Endodermal cell (in vitro differentiated cells): ENCODE measurements around the gene RNLS. TPM values are rescaled to one million over a fixed set of nuclear protein-coding genes. Genes with fewer than 3 reads are reported as not detected.

Experiments used
- DNase-seq: peaks from one replicate; pipeline ENCODE4 v3.0.0-alpha.2; 2017
- H3K27ac ChIP-seq: 2 replicates; pipeline ENCODE4 v1.5.1; 2013; ENCODE audit warnings: mild to moderate bottlenecking, low read depth, low read length, moderate library complexity
- H3K27me3 ChIP-seq: 2 replicates; pipeline ENCODE4 v1.6.1; 2013; ENCODE audit warnings: mild to moderate bottlenecking, low read length, moderate library complexity; ENCODE audit not compliant: insufficient read depth, control insufficient read depth, poor library complexity, severe bottlenecking
- H3K36me3 ChIP-seq: 2 replicates; pipeline ENCODE4 v1.7.0; 2013; ENCODE audit warnings: mild to moderate bottlenecking, low read length, moderate library complexity; ENCODE audit not compliant: control insufficient read depth, insufficient read depth
- H3K4me1 ChIP-seq: one replicate; pipeline ENCODE4 v1.7.0; 2013; ENCODE audit warnings: low read length; ENCODE audit not compliant: control insufficient read depth, insufficient read depth
- H3K4me3 ChIP-seq: 2 replicates; pipeline ENCODE4 v1.5.1; 2013; ENCODE audit warnings: mild to moderate bottlenecking, low read length, moderate library complexity
- H3K9ac ChIP-seq: 2 replicates; pipeline ENCODE4 v1.6.1; 2013; ENCODE audit warnings: mild to moderate bottlenecking, low read length, moderate library complexity; ENCODE audit not compliant: poor library complexity, severe bottlenecking; ENCODE audit errors: extremely low read depth
- H3K9me3 ChIP-seq: 2 replicates; pipeline ENCODE4 v1.6.1; 2013; ENCODE audit warnings: mild to moderate bottlenecking, low read length, moderate library complexity; ENCODE audit not compliant: control insufficient read depth
- H3K27ac Mint-ChIP-seq: 2 replicates; pipeline ENCODE4 v1.8.0; 2020; ENCODE audit warnings: mixed read lengths
- H3K27me3 Mint-ChIP-seq: 2 replicates; pipeline ENCODE4 v1.8.0; 2021; ENCODE audit warnings: mild to moderate bottlenecking, mixed read lengths; ENCODE audit not compliant: insufficient read depth
- H3K36me3 Mint-ChIP-seq: 2 replicates; pipeline ENCODE4 v1.8.0; 2020; ENCODE audit warnings: low read depth, mixed read lengths
- H3K4me1 Mint-ChIP-seq: 2 replicates; pipeline ENCODE4 v1.8.0; 2020; ENCODE audit warnings: mixed read lengths
- H3K4me3 Mint-ChIP-seq: 2 replicates; pipeline ENCODE4 v1.8.0; 2020; ENCODE audit warnings: mild to moderate bottlenecking, moderate library complexity, mixed read lengths
- H3K9me3 Mint-ChIP-seq: 2 replicates; pipeline ENCODE4 v1.8.0; 2020; ENCODE audit warnings: mild to moderate bottlenecking, mixed read lengths
- CTCF ChIP-seq: fragments of 200-600 bp; sonication (generic); conservative IDR thresholded peaks from 2 replicates; pipeline ENCODE4 v1.5.0; 2021; ENCODE audit warnings: antibody characterized with exemption, mild to moderate bottlenecking
- WGBS, 2 experiments: methylation state at CpG; one replicate each; pipeline versions ENCODE4 v1.1.5 to v1.1.7; 2013; ENCODE audit warnings: missing lambda C conversion rate in 2 of 2, mixed read lengths in 1 of 2; ENCODE audit not compliant: insufficient coverage in 1 of 2, insufficient read length in 1 of 2; 5-methylcytosine and 5-hydroxymethylcytosine counted together
- total RNA-seq, 2 donors: library from RNA; stranded (reverse); fragmentation: NEBNext Ultra II Directional in 1 of 2; extraction: Animal tissue kit (Norgen Biotek cat#: 25700) in 1 of 2; gene quantifications; 2 replicates in 1 of 2; 3 replicates in 1 of 2; pipeline ENCODE4 v1.2.1, GENCODE V29; 2021

Gene RNLS
- total RNA-seq, 2 donors from 2014 or later = 10.1 to 12.3 TPM

DNA sequence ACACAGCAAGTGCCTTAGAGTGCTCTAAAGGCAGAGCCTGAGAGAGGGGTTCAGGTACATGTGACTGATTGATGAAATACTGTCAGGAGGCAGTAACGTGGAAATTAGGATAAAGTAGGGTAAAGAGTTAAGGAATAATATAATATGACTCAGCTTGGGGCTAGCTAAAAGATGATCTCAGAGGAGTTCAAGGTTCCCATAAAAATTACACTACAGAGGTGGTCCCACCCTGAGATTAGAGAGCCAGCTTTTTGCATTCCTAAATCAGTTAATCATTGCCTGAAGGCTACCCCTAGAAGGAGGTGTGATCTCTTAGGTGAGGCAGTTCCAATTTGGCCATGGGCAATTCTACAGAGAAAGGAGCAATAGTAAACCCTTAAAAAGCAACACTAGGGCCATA is 9.3 kb upstream of the RNLS start:
- Histone ChIP-seq H3K27me3 (peaks cover 8% of the 10 kb centered on the region), H3K9ac (no peak overlapping the region), H3K36me3 (no peaks in the 10 kb centered on the region), H3K4me1 (no peaks in the 10 kb centered on the region), H3K4me3 (no peak overlapping the region), H3K9me3 (no peaks in the 10 kb centered on the region), H3K27ac (no peak overlapping the region)
- H3K27me3 Mint-ChIP-seq = peaks cover 37% of the 10 kb centered on the region
- H3K36me3 Mint-ChIP-seq = no peaks in the 10 kb centered on the region
- H3K27ac Mint-ChIP-seq = no peak overlapping the region
- peaks cover 6% of the 10 kb centered on the region for H3K4me1 Mint-ChIP-seq
- WGBS, 2 experiments = 100% methylated on average over 1 of the region's 1 CpG
- no peak for TF ChIP-seq CTCF
- no peaks in the 10 kb centered on the region for H3K9me3 Mint-ChIP-seq
- H3K4me3 Mint-ChIP-seq = no peak overlapping the region
- DNase-seq = no peak

DNA sequence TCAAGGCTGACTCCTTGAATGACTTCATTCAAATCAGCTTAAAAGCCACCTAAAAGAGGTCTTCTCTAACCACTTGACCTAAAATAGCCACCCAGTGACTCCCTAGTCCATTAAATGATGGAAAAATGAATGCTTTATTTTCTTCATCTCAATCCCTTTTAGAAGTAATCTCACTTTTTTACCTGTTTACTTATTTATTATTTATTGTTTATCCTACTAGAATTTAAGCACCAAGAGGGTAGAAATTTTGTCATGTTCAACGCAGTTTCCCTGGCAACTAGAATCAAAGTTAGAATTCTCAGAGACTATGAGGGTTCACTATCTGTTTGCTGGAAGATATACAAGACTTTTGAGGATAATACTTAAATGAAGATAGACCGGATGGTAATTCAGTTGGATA is 3.3 kb upstream of the RNLS start, which contains the start of gene LIPJ:
LIPJ (plus strand) TSS at position 301 of the 400 bp plus-strand sequence. CDS start 3,926 bp downstream, outside the sequence.
- Histone ChIP-seq H3K9ac (no peak within 1 kb of the TSS), H3K27ac (no peak within 1 kb of the TSS), H3K9me3 (no peaks in the 10 kb centered on the region), H3K4me1 (no peaks in the 10 kb centered on the region), H3K27me3 (peaks cover 8% of the 10 kb centered on the region), H3K4me3 (no peak within 1 kb of the TSS), H3K36me3 (no peaks in the 10 kb centered on the region)
- 95 to 96% methylated on average over 2 of the region's 2 CpGs for WGBS, 2 experiments
- no peak within 1 kb of the TSS for H3K4me3 Mint-ChIP-seq
- peaks cover 38% of the 10 kb centered on the region for H3K27me3 Mint-ChIP-seq
- DNase-seq = no peak
- H3K27ac Mint-ChIP-seq = no peak within 1 kb of the TSS
- no peaks in the 10 kb centered on the region for H3K36me3 Mint-ChIP-seq
- H3K9me3 Mint-ChIP-seq = no peaks in the 10 kb centered on the region
- no peak for TF ChIP-seq CTCF
- no peaks in the 10 kb centered on the region for H3K4me1 Mint-ChIP-seq

- peak overlapping the region; percentile 91 for H3K27ac Mint-ChIP-seq
- peaks cover 23% of the 10 kb centered on the region for H3K27me3 Mint-ChIP-seq
- Histone ChIP-seq H3K27me3 (no peaks in the 10 kb centered on the region), H3K9ac (no peak overlapping the region), H3K36me3 (no peaks in the 10 kb centered on the region), H3K27ac (no peak overlapping the region), H3K9me3 (no peaks in the 10 kb centered on the region), H3K4me1 (no peaks in the 10 kb centered on the region), H3K4me3 (peak overlapping the region; percentile 71)
- 69% methylated on average over 4 to 7 of the region's 7 CpGs for WGBS, 2 experiments
- no peak for DNase-seq
- H3K9me3 Mint-ChIP-seq = no peaks in the 10 kb centered on the region
- H3K4me3 Mint-ChIP-seq = peak overlapping the region; percentile 74
- H3K36me3 Mint-ChIP-seq = no peaks in the 10 kb centered on the region
- no peak for TF ChIP-seq CTCF
- H3K4me1 Mint-ChIP-seq = no peaks in the 10 kb centered on the region
Observed at GRCh38 chr10:88583584-88583957, 453 bp upstream of the RNLS start.
